Body of pancreas (tissue), 4 donors: ENCODE results near the gene ASB15. TPM values are rescaled to one million over a fixed set of nuclear protein-coding genes. Genes with fewer than 3 reads are reported as not detected.

Experiments
- ATAC-seq: fragments of 150-250 bp; one replicate; pipeline ENCODE4 v1.9.1; 2016
- DNase-seq, 4 donors: peaks; one replicate each; pipeline ENCODE4 v3.0.0-alpha.2; 2019
- H3K27ac ChIP-seq, 4 donors: fragments of 200-600 bp; sonication (generic); 1 replicate in 3 of 4; 2 replicates in 1 of 4; pipeline versions ENCODE4 v1.5.1 to v1.6.1; 2016 to 2019; ENCODE audit warnings: mild to moderate bottlenecking in 1 of 4, mixed read lengths in 1 of 4, moderate library complexity in 1 of 4
- H3K27me3 ChIP-seq, 2 donors: fragments of 200-600 bp; sonication (generic); one replicate each; pipeline ENCODE4 v1.6.0; 2016; ENCODE audit warnings: mild to moderate bottlenecking in 1 of 2
- H3K36me3 ChIP-seq, 2 donors: fragments of 200-600 bp; sonication (generic); replicated peaks in 1 of 2; 2 replicates each; pipeline ENCODE4 v1.5.1; 2016; ENCODE audit warnings: low read depth in 2 of 2; ENCODE audit not compliant: insufficient read depth in 1 of 2
- H3K4me1 ChIP-seq: fragments of 200-600 bp; sonication (generic); one replicate; pipeline ENCODE4 v1.6.0; 2016
- H3K4me3 ChIP-seq, 2 donors: fragments of 200-600 bp; sonication (generic); 1 replicate in 1 of 2; 2 replicates in 1 of 2; pipeline ENCODE4 v1.5.1; 2016 to 2019
- H3K9me3 ChIP-seq, 3 donors: fragments of 200-600 bp; sonication (generic); 1 replicate in 2 of 3; 2 replicates in 1 of 3; pipeline ENCODE4 v1.5.1; 2016
- POLR2A ChIP-seq, 3 donors: fragments of 450-650 bp; IDR thresholded peaks; one replicate each; pipeline ENCODE4 v1.6.1; 2016; ENCODE audit warnings: antibody characterized with exemption in 3 of 3, mild to moderate bottlenecking in 2 of 3
- WGBS, 2 donors: methylation state at CpG; one replicate each; pipeline ENCODE4 v1.1.5; 2017; 5-methylcytosine and 5-hydroxymethylcytosine counted together
- intact Hi-C: fragments of 100-400 bp; cut with DNase I; formaldehyde crosslinking; loops from one replicate; pipeline ENCODE4 v1.15.1; 2023
- total RNA-seq, 2 donors: library from RNA; depleted of rRNA; stranded (reverse); fragments of >200 nt; gene quantifications; one replicate each; pipeline ENCODE4 v1.1.0, GENCODE V29; 2016
- TF ChIP-seq, protein P1 (sequence below), 7 experiments: fragments of 450-650 bp in 4 of 7; fragments of 200-600 bp in 3 of 7; sonication (generic) in 3 of 7; IDR thresholded peaks; one replicate each; pipeline ENCODE4 v1.5.1; 2016 to 2019; ENCODE audit warnings: antibody characterized with exemption in 7 of 7

The ASB15 gene
- total RNA-seq, 2 donors from 2014 or later: not detected

DNA sequence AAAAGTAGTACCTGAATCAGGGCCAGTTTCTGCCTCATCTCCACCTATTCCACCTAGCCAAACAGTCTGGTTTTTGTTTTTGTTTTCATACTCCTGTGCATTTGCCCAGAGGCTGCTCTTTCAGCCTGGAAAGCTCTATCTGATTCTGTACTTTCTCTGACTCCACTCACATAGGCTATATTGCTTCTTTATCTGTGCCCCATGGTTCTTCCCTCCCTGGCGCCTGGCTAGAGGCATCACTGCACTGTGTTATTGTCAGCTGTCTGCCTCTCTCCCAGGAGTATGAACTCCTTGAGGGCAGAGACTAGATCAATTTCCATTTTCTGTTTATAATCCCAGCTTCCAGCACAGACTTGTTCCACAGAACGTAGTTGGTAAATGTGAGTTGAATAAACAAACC, 49.0 kb downstream of the ASB15 start:
- ATAC-seq: no peak
- Histone ChIP-seq H3K27me3 (no peaks in the 10 kb centered on the region), H3K27ac (no peak overlapping the region), H3K36me3 (no peaks in the 10 kb centered on the region), H3K4me1 (peaks cover 4% of the 10 kb centered on the region), H3K4me3 (no peak overlapping the region), H3K9me3 (no peaks in the 10 kb centered on the region)
- intact Hi-C loops: no loop called here
- TF ChIP-seq, protein P1, sequence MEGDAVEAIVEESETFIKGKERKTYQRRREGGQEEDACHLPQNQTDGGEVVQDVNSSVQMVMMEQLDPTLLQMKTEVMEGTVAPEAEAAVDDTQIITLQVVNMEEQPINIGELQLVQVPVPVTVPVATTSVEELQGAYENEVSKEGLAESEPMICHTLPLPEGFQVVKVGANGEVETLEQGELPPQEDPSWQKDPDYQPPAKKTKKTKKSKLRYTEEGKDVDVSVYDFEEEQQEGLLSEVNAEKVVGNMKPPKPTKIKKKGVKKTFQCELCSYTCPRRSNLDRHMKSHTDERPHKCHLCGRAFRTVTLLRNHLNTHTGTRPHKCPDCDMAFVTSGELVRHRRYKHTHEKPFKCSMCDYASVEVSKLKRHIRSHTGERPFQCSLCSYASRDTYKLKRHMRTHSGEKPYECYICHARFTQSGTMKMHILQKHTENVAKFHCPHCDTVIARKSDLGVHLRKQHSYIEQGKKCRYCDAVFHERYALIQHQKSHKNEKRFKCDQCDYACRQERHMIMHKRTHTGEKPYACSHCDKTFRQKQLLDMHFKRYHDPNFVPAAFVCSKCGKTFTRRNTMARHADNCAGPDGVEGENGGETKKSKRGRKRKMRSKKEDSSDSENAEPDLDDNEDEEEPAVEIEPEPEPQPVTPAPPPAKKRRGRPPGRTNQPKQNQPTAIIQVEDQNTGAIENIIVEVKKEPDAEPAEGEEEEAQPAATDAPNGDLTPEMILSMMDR (IDR thresholded peaks at IDR 0.05): no peak
- no peak for TF ChIP-seq POLR2A (IDR thresholded peaks at IDR 0.05)
- 83 to 85% methylated on average over 2 of the region's 2 CpGs for WGBS, 2 donors
- no peak for DNase-seq

DNA sequence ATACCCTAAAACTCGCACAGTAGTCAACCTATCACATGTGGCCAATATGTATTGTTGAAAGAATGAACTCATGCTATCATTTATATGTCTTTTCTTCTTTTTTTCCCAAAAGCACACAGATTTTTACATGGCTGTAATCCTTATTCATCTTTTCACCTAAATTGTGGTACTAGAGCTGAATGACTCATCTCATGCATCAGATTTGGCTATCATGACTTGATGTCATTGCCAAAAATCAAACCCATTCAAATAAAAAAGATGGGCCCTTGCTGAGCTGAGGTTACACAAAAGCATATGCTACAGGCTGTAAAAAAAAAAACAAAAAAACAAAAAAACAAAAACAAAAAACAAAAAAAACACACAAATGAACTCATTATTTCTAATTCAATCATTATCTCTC, 50.8 kb downstream of the ASB15 start:
- 93 to 96% methylated on average over 1 of the region's 1 CpG for WGBS, 2 donors

DNA sequence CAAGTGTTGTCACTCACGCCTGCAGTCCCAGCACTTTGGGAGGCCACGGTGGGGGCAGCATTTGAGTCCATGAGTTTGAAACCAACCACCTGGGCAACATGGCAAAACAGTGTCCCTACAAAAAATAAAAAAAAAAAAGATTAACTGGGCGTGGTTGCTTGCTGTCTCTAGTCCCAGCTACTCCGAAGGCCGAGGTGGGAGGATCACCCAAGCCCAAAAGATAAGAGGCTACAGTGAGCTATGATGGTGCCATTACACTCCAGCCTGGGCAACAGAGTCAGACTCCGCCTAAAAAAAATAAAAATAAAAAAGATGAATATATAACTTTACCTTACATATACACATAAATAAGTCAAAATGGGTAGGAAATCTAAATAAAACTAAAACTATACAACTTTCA, 51.5 kb downstream of the ASB15 start:
- Histone ChIP-seq H3K27ac (no peak overlapping the region), H3K9me3 (no peaks in the 10 kb centered on the region), H3K4me1 (no peaks in the 10 kb centered on the region), H3K4me3 (no peak overlapping the region), H3K27me3 (no peaks in the 10 kb centered on the region), H3K36me3 (no peaks in the 10 kb centered on the region)
- 87 to 88% methylated on average over 6 of the region's 6 CpGs for WGBS, 2 donors
- ATAC-seq: no peak
- no peak for DNase-seq
- intact Hi-C loops: no loop called here
- TF ChIP-seq POLR2A (IDR thresholded peaks at IDR 0.05): no peak
- TF ChIP-seq, protein P1 (IDR thresholded peaks at IDR 0.05): no peak

More for the DNA sequence above, 50.8 kb downstream of the ASB15 start:
- Histone ChIP-seq H3K27me3 (no peaks in the 10 kb centered on the region), H3K9me3 (no peaks in the 10 kb centered on the region), H3K36me3 (no peaks in the 10 kb centered on the region), H3K4me1 (no peaks in the 10 kb centered on the region), H3K27ac (no peak overlapping the region), H3K4me3 (no peak overlapping the region)
- DNase-seq: no peak
- no peak for ATAC-seq
- intact Hi-C loops: no loop called here
- no peak for TF ChIP-seq POLR2A (IDR thresholded peaks at IDR 0.05)
- TF ChIP-seq, protein P1 (IDR thresholded peaks at IDR 0.05): no peak

DNA sequence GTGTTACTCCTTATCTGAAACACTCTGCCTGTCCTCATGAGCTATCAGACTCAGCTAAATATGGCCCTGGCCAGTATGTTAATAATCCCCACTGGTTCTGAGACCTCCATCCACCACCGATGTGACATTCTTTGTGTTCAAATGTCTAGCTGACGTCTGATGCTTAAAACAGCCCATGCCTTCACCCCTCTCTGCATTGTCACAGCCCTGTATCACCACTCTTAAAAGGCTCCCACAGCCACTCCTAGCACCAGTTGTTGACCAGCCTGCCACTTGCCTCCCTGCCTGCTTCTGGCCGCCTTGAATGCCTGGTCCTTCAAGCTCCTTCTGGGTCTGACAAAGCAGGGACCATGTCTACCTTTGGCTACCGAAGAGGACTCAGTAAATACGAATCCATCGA, 54.0 kb downstream of the ASB15 start, which contains the start of gene LMOD2:
Gene LMOD2 (plus strand): TSS at position 253 of the 400 bp plus-strand sequence. CDS start 98 bp downstream, at position 351.
- intact Hi-C loops: no loop called here
- H3K4me1 ChIP-seq: no peaks in the 10 kb centered on the region
- DNase-seq (no peak), ATAC-seq (no peak)
- no peaks in the 10 kb centered on the region for H3K36me3 ChIP-seq
- no peaks in the 10 kb centered on the region for H3K9me3 ChIP-seq
- H3K27ac ChIP-seq: no peak within 1 kb of the TSS
- WGBS, 2 donors: 75 to 77% methylated on average over 6 of the region's 6 CpGs
- no peak within 1 kb of the TSS for H3K4me3 ChIP-seq
- TF ChIP-seq, protein P1 (IDR thresholded peaks at IDR 0.05): no peak
- no peak for TF ChIP-seq POLR2A (IDR thresholded peaks at IDR 0.05)
- no peaks in the 10 kb centered on the region for H3K27me3 ChIP-seq

DNA sequence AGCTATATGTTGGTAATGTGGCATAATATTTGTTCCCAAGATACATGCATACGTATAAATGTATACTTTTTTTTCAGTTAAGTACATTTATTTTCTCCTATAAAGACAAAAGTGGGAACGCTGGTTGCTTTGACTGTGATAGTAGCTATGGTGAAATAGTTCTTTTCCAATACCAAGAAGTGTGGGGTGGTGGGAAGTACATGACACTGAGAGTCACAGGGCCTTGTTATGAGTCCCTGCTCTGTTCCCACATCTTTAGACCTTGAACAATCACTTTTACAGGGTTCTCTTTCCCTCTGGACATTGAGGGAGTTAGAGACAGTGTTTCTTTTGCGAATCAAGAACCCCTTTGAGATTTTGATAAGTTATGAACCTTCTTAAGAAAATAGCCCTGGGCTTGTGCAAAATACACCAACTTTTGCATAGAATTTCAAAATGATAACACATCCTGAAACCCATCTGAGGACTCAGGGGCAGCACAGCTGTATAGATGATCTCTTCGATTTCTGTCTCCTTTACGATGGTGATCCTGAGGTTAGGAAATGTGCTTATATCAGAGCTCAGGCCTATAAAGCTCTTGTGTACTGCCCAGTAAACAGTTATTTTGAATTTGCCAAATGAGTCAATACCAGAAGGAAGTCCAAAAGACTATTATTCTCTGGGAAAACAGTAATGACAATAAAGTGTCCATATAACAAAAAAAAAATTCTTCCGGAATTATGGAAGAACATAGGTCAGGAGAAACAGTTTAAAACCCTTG, 55.1 kb downstream of the ASB15 start:
- DNase-seq: no peak
- no peaks in the 10 kb centered on the region for H3K27me3 ChIP-seq
- no peak overlapping the region for H3K4me3 ChIP-seq
- intact Hi-C loops: no loop called here
- no peak overlapping the region for H3K27ac ChIP-seq
- WGBS, 2 donors: 90 to 92% methylated on average over 6 of the region's 6 CpGs
- no peaks in the 10 kb centered on the region for H3K36me3 ChIP-seq
- no peaks in the 10 kb centered on the region for H3K4me1 ChIP-seq
- TF ChIP-seq POLR2A (IDR thresholded peaks at IDR 0.05): no peak
- TF ChIP-seq, protein P1 (IDR thresholded peaks at IDR 0.05): no peak
- no peaks in the 10 kb centered on the region for H3K9me3 ChIP-seq
- no peak for ATAC-seq
